LNCaP clone FGC (cell line): Measurements from ENCODE around the gene TMEM165.

Source experiments
- DNase-seq: peaks from one replicate; pipeline ENCODE4 v3.0.0-alpha.2; 2011; ENCODE audit warnings: low read depth
- H3K4me3 ChIP-seq: 2 replicates; pipeline ENCODE4 v1.5.1; 2011; ENCODE audit warnings: mild to moderate bottlenecking, low read depth, low read length, control low read depth
- CTCF ChIP-seq: IDR thresholded peaks from 2 replicates; pipeline ENCODE4 v1.5.1; 2012; ENCODE audit warnings: mild to moderate bottlenecking; ENCODE audit not compliant: control insufficient read depth, insufficient read depth; ENCODE audit errors: extremely low read depth

Gene TMEM165

GRCh38 chr4:55367084-55367722 is 28.6 kb upstream of the TMEM165 start:
- no peak for DNase-seq
- no peak for TF ChIP-seq CTCF
- H3K4me3 ChIP-seq: no peak overlapping the region

- no peak for DNase-seq
- TF ChIP-seq CTCF: no peak
- no peak overlapping the region for H3K4me3 ChIP-seq
These were observed 25.8 kb upstream of the TMEM165 start for GRCh38 chr4:55369968-55370367.

- H3K4me3 ChIP-seq: no peak overlapping the region
- TF ChIP-seq CTCF: no peak
- no peak for DNase-seq
These were observed 23.5 kb upstream of the TMEM165 start for GRCh38 chr4:55372259-55372658.

- TF ChIP-seq CTCF: no peak
These were observed 22.3 kb upstream of the TMEM165 start for GRCh38 chr4:55373461-55373860.

GRCh38 chr4:55376698-55377097 is 19.1 kb upstream of the TMEM165 start:
- no peak for TF ChIP-seq CTCF
- DNase-seq: no peak
- no peak overlapping the region for H3K4me3 ChIP-seq

More at GRCh38 chr4:55373461-55373860, 22.3 kb upstream of the TMEM165 start:
- DNase-seq: no peak
- H3K4me3 ChIP-seq: no peak overlapping the region

GRCh38 chr4:55378617-55379467 is 16.9 kb upstream of the TMEM165 start:
- no peak for TF ChIP-seq CTCF
- peak; percentile 81 for DNase-seq
- H3K4me3 ChIP-seq: no peak overlapping the region

GRCh38 chr4:55380576-55380975 is 15.2 kb upstream of the TMEM165 start:
- DNase-seq: no peak
- H3K4me3 ChIP-seq: no peak overlapping the region
- no peak for TF ChIP-seq CTCF
